ENCODE measurements around the gene AOPEP.
A peak's percentile ranks its signal among the peaks of the same experiment; 100 is the strongest.
"Not testable (repeated sequence)": the region's sequence is repeated elsewhere in the genome, so short reads cannot be mapped to it uniquely, and the experiment has no call there.

The AOPEP gene

DNA sequence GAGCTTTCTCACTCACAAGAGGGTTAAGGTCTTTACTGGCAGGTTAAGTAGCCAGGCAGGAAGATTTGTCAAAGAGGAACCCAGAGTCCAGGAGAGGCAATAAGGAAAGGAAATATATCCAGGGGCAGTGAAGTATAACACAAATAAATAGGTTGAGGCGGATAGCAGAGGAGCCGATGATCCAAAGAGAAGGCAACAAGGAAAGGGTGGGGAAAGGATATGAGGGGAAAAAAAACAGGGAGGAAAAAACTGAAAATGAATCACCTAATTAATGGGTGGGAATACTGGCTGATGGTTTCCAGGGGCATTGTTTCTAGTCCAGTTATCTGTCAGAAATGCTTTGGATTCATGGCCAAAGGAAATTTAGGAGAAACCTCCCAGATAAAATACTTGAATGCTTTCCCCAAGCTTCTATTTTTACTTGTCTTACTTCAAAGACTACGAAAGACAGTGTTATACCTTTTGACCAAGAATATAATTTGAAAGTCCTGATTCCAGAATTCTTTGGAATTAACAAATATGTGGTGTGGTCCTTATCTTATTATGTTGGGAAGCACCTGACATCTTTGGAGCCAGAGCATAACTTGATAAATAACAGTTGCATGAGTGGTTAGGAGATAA is 146.5 kb downstream of the AOPEP start:
- no peak for DNase-seq

GRCh38 chr9:94874316-94874715 is 147.8 kb downstream of the AOPEP start:
- DNase-seq, result no peak

DNA sequence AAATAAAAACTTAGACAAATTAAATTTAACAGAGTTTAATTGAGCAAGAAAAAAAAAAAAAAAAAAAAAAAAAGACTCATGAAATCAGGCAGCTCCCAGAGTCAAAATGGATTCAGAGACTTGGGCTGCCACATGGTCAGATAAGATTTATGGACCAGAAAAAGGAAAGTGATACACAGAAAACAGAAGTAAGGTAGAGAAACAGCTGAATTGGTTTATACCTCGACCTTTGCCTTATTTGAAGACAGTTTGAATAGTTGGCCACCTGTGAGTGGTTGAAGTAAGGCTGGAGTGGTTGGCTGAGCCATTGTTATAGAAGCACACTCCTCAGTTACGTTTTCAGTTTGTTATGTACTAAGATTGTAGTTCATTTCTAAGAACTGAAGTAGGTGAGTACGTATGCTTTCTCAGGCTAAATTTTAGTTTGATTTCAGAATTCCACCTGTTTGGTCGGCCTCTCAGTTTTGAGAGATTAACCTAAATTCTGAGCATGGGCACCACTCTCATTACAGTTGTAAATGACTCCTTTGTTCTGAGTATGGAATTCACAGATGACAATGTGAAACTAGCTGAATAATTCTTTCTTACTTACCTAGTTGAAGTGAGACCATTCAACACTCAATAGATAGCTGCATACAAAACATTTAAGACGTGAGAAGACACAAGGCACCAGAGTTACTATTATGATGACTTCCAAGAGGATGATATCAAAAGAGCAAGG is 149.0 kb downstream of the AOPEP start:
- no peak for DNase-seq

DNA sequence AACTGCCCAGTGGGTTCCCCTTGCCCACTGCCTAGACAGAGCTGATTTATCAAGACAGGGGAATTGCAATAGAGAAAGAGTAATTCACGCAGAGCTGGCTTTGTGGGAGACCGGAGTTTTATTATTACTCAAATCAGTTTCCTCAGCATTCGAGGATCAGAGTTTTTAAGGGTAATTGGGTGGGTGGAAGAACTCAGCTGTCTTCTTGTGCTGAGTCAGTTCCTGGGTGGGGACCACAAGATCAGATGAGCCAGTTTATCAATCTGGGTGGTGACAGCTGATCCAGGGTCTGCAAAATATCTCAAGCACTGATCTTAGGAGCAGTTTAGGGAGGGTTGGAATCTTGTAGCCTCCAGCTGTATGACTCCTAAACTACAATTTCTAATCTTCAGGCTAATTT is 152.3 kb downstream of the AOPEP start:
- not testable (repeated sequence) for DNase-seq

GRCh38 chr9:94879230-94879629 is 152.7 kb downstream of the AOPEP start:
- DNase-seq, result no peak

- DNase-seq, result no peak
Observed at GRCh38 chr9:94881023-94881422, 154.5 kb downstream of the AOPEP start.

- no peak for DNase-seq
Observed at GRCh38 chr9:94881454-94881853, 155.0 kb downstream of the AOPEP start.

DNA sequence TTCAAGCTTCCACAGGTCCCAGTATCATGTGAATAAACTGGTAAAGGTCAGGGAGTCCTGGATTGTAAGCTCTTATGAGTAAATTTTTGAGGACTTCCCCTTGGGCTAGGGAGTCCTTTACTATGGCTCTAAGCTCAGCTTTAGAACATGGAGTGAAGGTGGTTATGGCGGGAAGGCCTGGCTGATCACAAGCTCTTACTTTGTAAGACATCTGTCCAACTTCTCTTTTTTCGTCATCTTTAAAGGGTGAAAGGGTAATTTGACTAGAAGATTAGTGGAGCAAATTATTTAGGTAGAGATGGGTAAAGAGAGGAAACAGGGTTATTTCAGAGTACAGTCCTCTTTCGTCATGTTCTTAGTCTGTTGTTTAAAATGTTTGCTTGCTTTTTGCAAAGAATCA is 155.4 kb downstream of the AOPEP start:
- DNase-seq, result no peak

- DNase-seq, result peak; percentile 11
Observed at GRCh38 chr9:94882966-94883641, 156.6 kb downstream of the AOPEP start.

GRCh38 chr9:94885854-94886447 is 159.5 kb downstream of the AOPEP start:
- no peak for DNase-seq

DNA sequence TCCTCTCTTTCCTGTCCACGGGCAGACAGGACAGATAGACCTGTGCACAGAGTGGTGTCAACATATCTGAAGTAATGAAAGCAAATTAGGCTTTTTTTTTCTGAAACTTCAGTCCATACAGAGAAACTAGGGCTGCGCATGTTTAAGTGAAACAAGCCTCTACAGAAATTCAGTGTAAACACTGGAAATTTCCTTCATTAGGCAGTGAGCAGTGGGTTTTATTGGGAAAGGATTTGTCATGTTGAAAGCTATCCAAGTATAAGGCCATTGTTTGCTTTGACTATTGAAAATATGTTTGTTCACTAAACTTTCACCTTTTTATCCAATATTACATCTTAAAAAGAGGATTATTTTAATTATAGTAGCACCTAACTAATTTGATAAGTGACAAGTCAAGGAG is 161.2 kb downstream of the AOPEP start:
- no peak for DNase-seq

- DNase-seq, result no peak
Observed at GRCh38 chr9:94888775-94889174, 162.3 kb downstream of the AOPEP start.

GRCh38 chr9:94889628-94890027 is 163.1 kb downstream of the AOPEP start:
- no peak for DNase-seq

DNA sequence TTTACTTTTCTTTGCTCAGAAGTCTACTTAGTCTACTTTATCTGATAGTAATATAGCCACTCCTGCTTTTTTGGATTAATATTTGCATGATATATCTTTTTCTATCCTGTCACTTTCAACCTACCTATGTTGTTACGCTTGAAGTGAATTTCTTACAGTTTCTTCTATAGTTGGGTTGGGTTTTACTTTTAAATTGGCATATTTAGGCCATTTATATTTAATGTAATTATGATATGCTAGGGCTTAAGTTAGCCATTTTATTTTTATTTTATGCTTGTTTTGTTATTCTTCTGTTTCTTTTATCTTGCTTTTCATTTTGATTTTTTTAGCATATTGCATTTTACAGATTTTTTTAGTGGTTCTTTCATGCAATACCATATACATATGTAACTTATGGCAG is 164.7 kb downstream of the AOPEP start:
- no peak for DNase-seq

DNA sequence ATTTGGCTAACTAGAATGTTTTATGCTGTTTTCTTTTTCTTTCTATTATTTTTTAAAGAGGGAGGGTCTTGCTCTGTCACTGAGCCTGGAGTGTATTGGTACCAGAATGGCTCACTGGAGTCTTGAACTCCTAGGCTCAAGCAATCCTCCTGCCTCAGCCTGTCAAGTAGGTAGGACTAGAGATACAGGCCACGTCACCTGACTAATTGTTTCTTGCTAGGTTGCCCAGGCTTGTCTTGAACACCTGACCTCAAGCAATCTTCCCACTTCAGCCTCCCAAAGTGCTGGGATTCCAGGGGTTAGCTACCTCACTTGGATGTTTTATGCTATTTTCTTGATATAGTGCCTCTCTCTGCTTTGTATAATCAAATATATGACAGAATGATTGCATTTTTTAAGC is 166.2 kb downstream of the AOPEP start:
- no peak for DNase-seq

GRCh38 chr9:94894094-94894699 is 167.7 kb downstream of the AOPEP start:
- DNase-seq, result no peak

- DNase-seq, result no peak
Observed at GRCh38 chr9:94895668-94896067, 169.2 kb downstream of the AOPEP start.

- DNase-seq, result no peak
Observed at GRCh38 chr9:94896512-94896911, 170.0 kb downstream of the AOPEP start.

GRCh38 chr9:94899464-94900221 is 173.1 kb downstream of the AOPEP start:
- DNase-seq, result no peak

- no peak for DNase-seq
Observed at GRCh38 chr9:94900222-94901018, 173.9 kb downstream of the AOPEP start.

GRCh38 chr9:94901019-94901363 is 174.5 kb downstream of the AOPEP start:
- DNase-seq, result no peak

DNA sequence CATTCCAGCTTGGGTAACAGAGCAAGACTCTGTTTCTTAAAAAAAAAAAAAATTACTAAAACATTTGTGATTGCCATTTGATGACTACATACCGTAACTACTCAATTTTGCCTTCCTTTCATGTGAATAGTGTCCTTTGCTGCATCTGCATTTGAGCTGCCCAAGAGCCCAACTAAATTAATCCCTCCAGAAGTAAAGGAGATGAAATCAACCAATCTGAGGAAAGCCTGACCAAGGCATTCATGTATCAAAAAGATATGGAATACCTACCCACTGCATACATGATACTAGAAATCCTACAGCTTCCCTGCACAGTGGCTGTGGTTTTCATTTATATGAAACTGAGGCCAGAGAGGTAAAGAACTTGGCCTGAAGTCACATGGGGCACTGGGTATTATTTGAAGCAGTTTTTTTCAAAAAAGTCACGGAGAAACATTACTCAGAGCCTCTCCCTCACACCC is 177.5 kb downstream of the AOPEP start:
- DNase-seq, result no peak
